HG03045 (cell line): ENCODE data around the gene ZNF324B.
A peak's percentile ranks its signal among the peaks of the same experiment; 100 is the strongest.
"Not testable (repeated sequence)": the region's sequence is repeated elsewhere in the genome, so short reads cannot be mapped to it uniquely, and the experiment has no call there.

Experiments
- ATAC-seq: cut with Tn5 transposase; IDR thresholded peaks from one replicate; pipeline ENCODE4 v1.9.1; 2021; ENCODE audit warnings: mild to moderate bottlenecking, moderate library complexity; ENCODE audit not compliant: unreplicated experiment

Gene ZNF324B

GRCh38 chr19:58451358-58452101, at the start of gene ZNF324B:
Gene ZNF324B (plus strand): TSS chr19:58451622. CDS start chr19:58453702, 2,080 bp downstream.
- ATAC-seq: peak; percentile 90

- ATAC-seq: no peak
These were observed 49.5 kb upstream of the ZNF324B start for GRCh38 chr19:58401840-58402421.

GRCh38 chr19:58403920-58404478, 47.4 kb upstream of the ZNF324B start:
- not testable (repeated sequence) for ATAC-seq

- ATAC-seq: no peak
These were observed 44.4 kb upstream of the ZNF324B start for GRCh38 chr19:58406818-58407657.

- ATAC-seq: no peak
These were observed 43.7 kb upstream of the ZNF324B start for GRCh38 chr19:58407658-58408151.

- ATAC-seq: peak; percentile 95
These were observed 43.0 kb upstream of the ZNF324B start, which contains the start of gene ZNF584 for GRCh38 chr19:58408152-58409009. Gene ZNF584 (plus strand): TSS chr19:58408649. CDS start chr19:58409148, 499 bp downstream.

- ATAC-seq: peak; percentile 4
These were observed 42.2 kb upstream of the ZNF324B start for GRCh38 chr19:58409010-58409790.

- ATAC-seq: no peak
These were observed 34.8 kb upstream of the ZNF324B start for GRCh38 chr19:58416604-58417003.

- ATAC-seq: no peak
These were observed 34.4 kb upstream of the ZNF324B start for GRCh38 chr19:58417071-58417470.

GRCh38 chr19:58428617-58429016, 22.8 kb upstream of the ZNF324B start:
- ATAC-seq: no peak

GRCh38 chr19:58429745-58430144, 21.7 kb upstream of the ZNF324B start:
- no peak for ATAC-seq

- ATAC-seq: no peak
These were observed 17.2 kb upstream of the ZNF324B start for GRCh38 chr19:58434217-58434616.

- peak; percentile 94 for ATAC-seq
These were observed 11.6 kb upstream of the ZNF324B start, which contains the start of gene ZNF132 for GRCh38 chr19:58439576-58440554. Gene ZNF132 (minus strand): TSS chr19:58440153. CDS start chr19:58439821, 332 bp downstream.

GRCh38 chr19:58440556-58440955, 10.9 kb upstream of the ZNF324B start:
- ATAC-seq: no peak

- not testable (repeated sequence) for ATAC-seq
These were observed 8.4 kb upstream of the ZNF324B start for GRCh38 chr19:58442986-58443385.

GRCh38 chr19:58448860-58449259, 2.6 kb upstream of the ZNF324B start:
- ATAC-seq: not testable (repeated sequence)

GRCh38 chr19:58449980-58450379, 1.4 kb upstream of the ZNF324B start:
- not testable (repeated sequence) for ATAC-seq

GRCh38 chr19:58450856-58451357, 515 bp upstream of the ZNF324B start:
- no peak for ATAC-seq
